HepG2 (cell line): ENCODE measurements around the gene TNFAIP1. TPM values are rescaled to one million over a fixed set of nuclear protein-coding genes. Genes with fewer than 3 reads are reported as not detected.

Experiments
- ATAC-seq: fragments of 200-7000 bp; cut with Tn5 transposase; 3 replicates; pipeline ENCODE4 v1.9.1; 2020; ENCODE audit warnings: mild to moderate bottlenecking, moderate library complexity
- BruUV-seq: library from RNA; stranded (reverse); fragments of 400-500 nt; replicated peaks from 2 replicates; lab custom pipeline; 2021; lab: Mats Ljungman, UMichigan
- CTCF ChIA-PET: fragments of 300-600 bp; formaldehyde crosslinking; extraction: SDS; loops from one replicate; lab custom pipeline; 2021; ENCODE audit warnings: low total read pairs, inconsistent platforms, low intra/inter-chr PET ratio; lab: Yijun Ruan, JAX
- POLR2A ChIA-PET: fragments of 350-600 bp; sonication (Branson Sonifier 250); formaldehyde crosslinking; loops from one replicate; lab custom pipeline; 2020; ENCODE audit warnings: antibody characterized with exemption, inconsistent platforms; lab: Yijun Ruan, JAX
- DNase-seq: peaks from one replicate; pipeline ENCODE4 v3.0.0-alpha.2; 2015; ENCODE audit warnings: low spot score
- FAIRE-seq: peaks from 3 replicates; lab custom pipeline; 2011; peaks lifted over from hg19 to GRCh38; lab: Jason Lieb, UNC
- H2AFZ ChIP-seq: one replicate; pipeline ENCODE4 v1.6.1; 2011; ENCODE audit warnings: low read length, inconsistent platforms
- H3K27ac ChIP-seq: fragments of 300-600 bp; 3 replicates; pipeline ENCODE4 v1.8.0; 2011; ENCODE audit warnings: mixed run types, mild to moderate bottlenecking, mixed read lengths, low read length, inconsistent platforms; ENCODE audit not compliant: insufficient read depth; ENCODE audit errors: extremely low read length
- H3K27me3 ChIP-seq, 2 experiments: fragments of 200-600 bp in 1 of 2; 2 replicates in 1 of 2; 3 replicates in 1 of 2; pipeline versions ENCODE4 v1.6.0 to v1.8.0; 2011; ENCODE audit warnings: low read length in 2 of 2, mild to moderate bottlenecking in 2 of 2, moderate library complexity in 2 of 2, inconsistent platforms in 1 of 2; ENCODE audit not compliant: insufficient read depth in 2 of 2, control insufficient read depth in 1 of 2
- H3K36me3 ChIP-seq, 2 experiments: fragments of 200-600 bp in 1 of 2; replicated peaks in 1 of 2; 2 replicates in 1 of 2; 3 replicates in 1 of 2; pipeline versions ENCODE4 v1.5.1 to v1.8.0; 2011; ENCODE audit warnings: low read length in 2 of 2, inconsistent platforms in 1 of 2; ENCODE audit not compliant: insufficient read depth in 2 of 2, control insufficient read depth in 1 of 2
- H3K4me1 ChIP-seq: 2 replicates; pipeline ENCODE4 v1.5.1; 2012; ENCODE audit warnings: low read length, inconsistent platforms; ENCODE audit not compliant: insufficient read depth
- H3K4me2 ChIP-seq: 2 replicates; pipeline ENCODE4 v1.6.0; 2011; ENCODE audit warnings: low read depth, low read length, inconsistent platforms
- H3K4me3 ChIP-seq, 3 experiments: fragments of 200-600 bp in 1 of 3; sonication (generic), shearing (Covaris generic) in 1 of 3; replicated peaks in 1 of 3; 2 replicates each; pipeline ENCODE4 v1.5.1; 2011 to 2016; ENCODE audit warnings: low read length in 3 of 3, inconsistent platforms in 2 of 3, low read depth in 2 of 3, mild to moderate bottlenecking in 2 of 3, control low read depth in 1 of 3, mixed read lengths in 1 of 3; ENCODE audit not compliant: insufficient read depth in 1 of 3
- H3K79me2 ChIP-seq: one replicate; pipeline ENCODE4 v1.6.1; 2011; ENCODE audit warnings: low read length, inconsistent platforms; ENCODE audit not compliant: insufficient read depth
- H3K9ac ChIP-seq: 2 replicates; pipeline ENCODE4 v1.6.0; 2011; ENCODE audit warnings: mild to moderate bottlenecking, low read depth, low read length, inconsistent platforms; ENCODE audit not compliant: insufficient read depth
- H3K9me3 ChIP-seq: 2 replicates; pipeline ENCODE4 v1.5.1; 2012; ENCODE audit warnings: mild to moderate bottlenecking, low read length
- H4K20me1 ChIP-seq: 2 replicates; pipeline ENCODE4 v1.6.0; 2011; ENCODE audit warnings: inconsistent platforms, mild to moderate bottlenecking, low read length, moderate library complexity; ENCODE audit not compliant: insufficient read depth
- ATF6 ChIP-seq: sonication (generic); formaldehyde crosslinking; conservative IDR thresholded peaks from 2 replicates; pipeline ENCODE4 v1.4.0; 2020; ENCODE audit warnings: missing genetic modification reagents
- ETV6 ChIP-seq: sonication (generic); formaldehyde crosslinking; conservative IDR thresholded peaks from 2 replicates; pipeline ENCODE4 v1.4.0; 2020; ENCODE audit warnings: missing genetic modification reagents
- FOXM1 ChIP-seq: sonication (generic); formaldehyde crosslinking; IDR thresholded peaks from 2 replicates; pipeline ENCODE4 v1.5.0; 2020; ENCODE audit warnings: missing genetic modification reagents
- GABPB1 ChIP-seq: IDR thresholded peaks from 2 replicates; pipeline ENCODE4 v1.6.1; 2016; ENCODE audit warnings: mild to moderate bottlenecking, missing genetic modification reagents, moderate library complexity, missing compliant biosample characterization
- HOXA5 ChIP-seq: sonication (generic); formaldehyde crosslinking; IDR thresholded peaks from 2 replicates; pipeline ENCODE4 v1.4.0; 2020; ENCODE audit warnings: missing genetic modification reagents
- HOXA9 ChIP-seq: sonication (generic); formaldehyde crosslinking; IDR thresholded peaks from 2 replicates; pipeline ENCODE4 v1.8.1; 2022; ENCODE audit warnings: missing genetic modification reagents, mild to moderate bottlenecking, moderate library complexity, borderline replicate concordance
- JUND ChIP-seq: sonication (generic); formaldehyde crosslinking; IDR thresholded peaks from 2 replicates; pipeline ENCODE4 v1.8.0; 2022; ENCODE audit warnings: mild to moderate bottlenecking, missing genetic modification reagents
- PHF21A ChIP-seq: sonication (generic); formaldehyde crosslinking; IDR thresholded peaks from 2 replicates; pipeline ENCODE4 v1.5.0; 2020; ENCODE audit warnings: mild to moderate bottlenecking, missing genetic modification reagents
- SCMH1 ChIP-seq: sonication (generic); formaldehyde crosslinking; IDR thresholded peaks from 2 replicates; pipeline ENCODE4 v1.9.0; 2021; ENCODE audit warnings: missing genetic modification reagents, mild to moderate bottlenecking, borderline replicate concordance
- TGIF2 ChIP-seq: IDR thresholded peaks from 2 replicates; pipeline ENCODE4 v1.6.1; 2016; ENCODE audit warnings: control low read depth, missing compliant biosample characterization
- WIZ ChIP-seq: sonication (generic); formaldehyde crosslinking; IDR thresholded peaks from 2 replicates; pipeline ENCODE4 v1.5.1; 2020; ENCODE audit warnings: mild to moderate bottlenecking, missing genetic modification reagents
- ZBTB1 ChIP-seq: sonication (generic); formaldehyde crosslinking; IDR thresholded peaks from 2 replicates; pipeline ENCODE4 v1.4.0; 2020; ENCODE audit warnings: missing genetic modification reagents, borderline replicate concordance
- ZBTB4 ChIP-seq: sonication (generic); formaldehyde crosslinking; IDR thresholded peaks from 2 replicates; pipeline ENCODE4 v1.4.0; 2020; ENCODE audit warnings: missing genetic modification reagents, mild to moderate bottlenecking, borderline replicate concordance
- ZFP62 ChIP-seq: sonication (generic); formaldehyde crosslinking; IDR thresholded peaks from 2 replicates; pipeline ENCODE4 v1.4.0; 2020; ENCODE audit warnings: missing genetic modification reagents
- ZNF282 ChIP-seq: fragments of 450-650 bp; IDR thresholded peaks from 2 replicates; pipeline ENCODE4 v1.6.1; 2018; ENCODE audit not compliant: partially characterized antibody
- ZSCAN9 ChIP-seq: IDR thresholded peaks from 2 replicates; pipeline ENCODE4 v1.6.1; 2016; ENCODE audit warnings: borderline replicate concordance
- WGBS: methylation state at CpG from one replicate; pipeline ENCODE4 v1.1.6; 2017; ENCODE audit warnings: low lambda C conversion rate; 5-methylcytosine and 5-hydroxymethylcytosine counted together
- in situ Hi-C: cut with HindIII; loops from 2 replicates; pipeline ENCODE4 v1.10.0; 2017; ENCODE audit warnings: low pct_unique_long_range_greater_than_20kb; ENCODE audit not compliant: extremely low pct_ligation_motif_present
- intact Hi-C: fragments of 100-400 bp; cut with micrococcal nuclease; formaldehyde crosslinking; loops from one replicate; pipeline ENCODE4 v1.10.0; 2022; ENCODE audit not compliant: unreplicated experiment
- polyA plus RNA-seq, 8 experiments: library from polyadenylated mRNA; depleted of rRNA in 3 of 8; stranded (reverse) in 7 of 8; unstranded in 1 of 8; fragments of >200 nt; fragmentation: Illumina TruSeq in 4 of 8; extraction: Trizol in 4 of 8; gene quantifications; 2 replicates each; pipeline versions ENCODE4 v1.2.1 to v1.2.3, GENCODE V29; 2011 to 2016; ENCODE audit warnings: low read depth in 4 of 8, missing spikeins in 1 of 8, mixed read lengths in 1 of 8; ENCODE audit not compliant: insufficient read depth in 1 of 8
- total RNA-seq, 5 experiments: library from RNA; depleted of rRNA; stranded (reverse); fragments of >200 nt; fragmentation: Illumina TruSeq; extraction: Trizol; gene quantifications; 2 replicates each; pipeline ENCODE4 v1.2.3, GENCODE V29; 2016; ENCODE audit warnings: low read depth in 1 of 5

The TNFAIP1 gene
- total and polyA plus RNA-seq, 2 of the 13 experiments (the other 11 are each of a cell fraction or from before 2014, with no cell fraction given) = 17.5 to 40.6 TPM

GRCh38 chr17:28327031-28327607 is 8.4 kb upstream of the TNFAIP1 start (continued):
- TF ChIP-seq ATF6 (CRISPR knock-in tag) = no peak
- no peak for TF ChIP-seq HOXA5 (CRISPR knock-in tag)

GRCh38 chr17:28327709-28328108 is 7.9 kb upstream of the TNFAIP1 start:
- FAIRE-seq (no peak), ATAC-seq (no peak), DNase-seq (no peak)
- H3K27me3 ChIP-seq = no peaks in the 10 kb centered on the region
- no peaks in the 10 kb centered on the region for H4K20me1 ChIP-seq
- H3K27ac ChIP-seq = peak overlapping the region; percentile 6
- POLR2A ChIA-PET = no interaction called here
- BruUV-seq = no TSS peak
- H3K9me3 ChIP-seq = no peaks in the 10 kb centered on the region
- CTCF ChIA-PET = no interaction called here
- in situ Hi-C loops = no loop called here
- intact Hi-C loops = no loop called here
- H3K9ac ChIP-seq = no peak overlapping the region
- peaks cover 17 to 54% of the 10 kb centered on the region in 2 experiments for H3K36me3 ChIP-seq
- H3K4me1 ChIP-seq = peaks cover 59% of the 10 kb centered on the region
- WGBS = 81% methylated on average over 3 of the region's 3 CpGs
- no peak overlapping the region for H3K4me2 ChIP-seq
- H3K79me2 ChIP-seq = peaks cover 43% of the 10 kb centered on the region
- no peak for TF ChIP-seq ZNF282
- TF ChIP-seq PHF21A (CRISPR knock-in tag) = no peak
- no peak for TF ChIP-seq JUND
- TF ChIP-seq ZSCAN9 (CRISPR knock-in tag) = no peak
- TF ChIP-seq WIZ = no peak
- TF ChIP-seq FOXM1 (CRISPR knock-in tag) = no peak
- no peak for TF ChIP-seq ZFP62 (CRISPR knock-in tag)
- no peak for TF ChIP-seq SCMH1 (CRISPR knock-in tag)
- TF ChIP-seq ZBTB1 (CRISPR knock-in tag) = no peak
- no peak for TF ChIP-seq ZBTB4 (CRISPR knock-in tag)
- no peak for TF ChIP-seq GABPB1 (CRISPR knock-in tag)
- TF ChIP-seq TGIF2 (CRISPR knock-in tag) = no peak
- TF ChIP-seq HOXA9 (CRISPR knock-in tag) = no peak
- TF ChIP-seq ETV6 = no peak
- no peak overlapping the region for H2AFZ ChIP-seq
- no peak overlapping the region for H3K4me3 ChIP-seq
